HCT116 (cell line): ENCODE measurements around the gene COL5A1. TPM values are rescaled to one million over a fixed set of nuclear protein-coding genes. Genes with fewer than 3 reads are reported as not detected.

Source experiments
- ATAC-seq: fragments of 200-7000 bp; cut with Tn5 transposase; 2 replicates; pipeline ENCODE4 v1.9.1; 2020; ENCODE audit warnings: mild to moderate bottlenecking, moderate library complexity
- BruUV-seq: library from RNA; stranded (reverse); fragments of 400-500 nt; replicated peaks from 2 replicates; lab custom pipeline; 2021; lab: Mats Ljungman, UMichigan
- CTCF ChIA-PET: fragments of 300-600 bp; sonication (Branson Sonifier 250); formaldehyde crosslinking; loops from one replicate; lab custom pipeline; 2021; ENCODE audit warnings: antibody characterized with exemption; lab: Charles Lee
- POLR2A ChIA-PET: fragments of 300-600, 350-600 bp; sonication (Branson Sonifier 250); formaldehyde crosslinking; loops from one replicate; lab custom pipeline; 2021; ENCODE audit warnings: antibody characterized with exemption; lab: Charles Lee
- RAD21 ChIA-PET, 2 experiments: fragments of 300-600 bp; sonication (Branson Sonifier 250); formaldehyde crosslinking; loops; one replicate each; lab custom pipeline; 2023; ENCODE audit warnings: low total read pairs in 2 of 2; ENCODE audit not compliant: uncharacterized antibody in 2 of 2, unreplicated experiment in 2 of 2, low non-redundant PET in 1 of 2; lab: Charles Lee
- DNase-seq: peaks from one replicate; pipeline ENCODE4 v3.0.0-alpha.2; 2010; ENCODE audit warnings: low read depth, low spot score
- H2AFZ ChIP-seq: fragments of 200-600 bp; shearing (Covaris generic), sonication (generic); 2 replicates; pipeline ENCODE4 v1.6.1; 2017; ENCODE audit warnings: low read depth, mixed run types, mixed read lengths, antibody characterized with exemption, low read length; ENCODE audit not compliant: poor library complexity, severe bottlenecking
- H3K27ac ChIP-seq: 2 replicates; pipeline ENCODE4 v1.5.1; 2012; ENCODE audit warnings: low read depth, low read length
- H3K27me3 ChIP-seq: fragments of 200-600 bp; sonication (generic); 2 replicates; pipeline ENCODE4 v1.6.1; 2016; ENCODE audit warnings: mixed run types, low read length, mixed read lengths; ENCODE audit not compliant: insufficient read depth
- H3K36me3 ChIP-seq, 2 experiments: fragments of 200-500 bp in 1 of 2; fragments of 200-600 bp in 1 of 2; sonication (Bioruptor generic) in 1 of 2; sonication (generic) in 1 of 2; 2 replicates each; pipeline versions ENCODE4 v1.5.1 to v1.6.1; 2014 to 2016; ENCODE audit warnings: low read length in 2 of 2, inconsistent platforms in 1 of 2, mixed read lengths in 1 of 2, mixed run types in 1 of 2; ENCODE audit not compliant: insufficient read depth in 2 of 2, control insufficient read depth in 1 of 2
- H3K4me1 ChIP-seq, 2 experiments: fragments of 200-600 bp in 1 of 2; sonication (generic) in 1 of 2; 2 replicates each; pipeline versions ENCODE4 v1.5.1 to v1.6.1; 2012 to 2017; ENCODE audit warnings: low read length in 2 of 2, inconsistent platforms in 1 of 2, mild to moderate bottlenecking in 1 of 2, mixed read lengths in 1 of 2, mixed run types in 1 of 2, moderate library complexity in 1 of 2; ENCODE audit not compliant: insufficient read depth in 2 of 2, control insufficient read depth in 1 of 2
- H3K4me2 ChIP-seq: fragments of 200-600 bp; sonication (generic); 2 replicates; pipeline ENCODE4 v1.6.1; 2017; ENCODE audit warnings: mixed run types, low read length, mixed read lengths
- H3K4me3 ChIP-seq, 2 experiments: fragments of 200-600 bp in 1 of 2; sonication (generic) in 1 of 2; replicated peaks in 1 of 2; 2 replicates each; pipeline ENCODE4 v1.5.1; 2011 to 2016; ENCODE audit warnings: low read length in 2 of 2, control low read depth in 1 of 2, low read depth in 1 of 2, mild to moderate bottlenecking in 1 of 2, mixed read lengths in 1 of 2, mixed run types in 1 of 2
- H3K79me2 ChIP-seq: fragments of 200-600 bp; sonication (generic); 2 replicates; pipeline ENCODE4 v1.6.1; 2017; ENCODE audit warnings: mild to moderate bottlenecking, mixed run types, low read length, moderate library complexity, mixed read lengths; ENCODE audit not compliant: insufficient read depth
- H3K9ac ChIP-seq: fragments of 200-600 bp; sonication (generic); 2 replicates; pipeline ENCODE4 v1.6.1; 2016; ENCODE audit warnings: low read length, mixed read lengths
- H3K9me2 ChIP-seq: fragments of 200-600 bp; sonication (generic), shearing (Covaris generic); 2 replicates; pipeline ENCODE4 v1.6.1; 2017; ENCODE audit warnings: mixed run types, mild to moderate bottlenecking, moderate library complexity; ENCODE audit not compliant: insufficient read depth
- H3K9me3 ChIP-seq, 2 experiments: fragments of 200-500 bp in 1 of 2; fragments of 200-600 bp in 1 of 2; sonication (Bioruptor generic) in 1 of 2; sonication (generic) in 1 of 2; 2 replicates each; pipeline ENCODE4 v1.6.1; 2014 to 2017; ENCODE audit warnings: low read length in 2 of 2, mixed read lengths in 2 of 2, inconsistent platforms in 1 of 2, low read depth in 1 of 2, mild to moderate bottlenecking in 1 of 2, mixed run types in 1 of 2, moderate library complexity in 1 of 2; ENCODE audit not compliant: control insufficient read depth in 1 of 2, insufficient read depth in 1 of 2
- H4K20me1 ChIP-seq: fragments of 200-600 bp; sonication (generic), shearing (Covaris generic); 2 replicates; pipeline ENCODE4 v1.6.1; 2017; ENCODE audit warnings: mixed run types, mild to moderate bottlenecking, moderate library complexity; ENCODE audit not compliant: insufficient read depth
- JUND ChIP-seq: IDR thresholded peaks from 2 replicates; pipeline ENCODE4 v1.6.1; 2012
- POLR2A ChIP-seq: IDR thresholded peaks from 2 replicates; pipeline ENCODE4 v1.7.0; 2011; ENCODE audit warnings: borderline replicate concordance; ENCODE audit not compliant: insufficient read depth, insufficient read length; ENCODE audit errors: extremely low read depth
- POLR2AphosphoS5 ChIP-seq: IDR thresholded peaks from 2 replicates; pipeline ENCODE4 v1.6.1; 2011; ENCODE audit warnings: mild to moderate bottlenecking, low read depth, low read length, moderate library complexity
- YY1 ChIP-seq: IDR thresholded peaks from 2 replicates; pipeline ENCODE4 v1.6.1; 2011; ENCODE audit warnings: low read length, low read depth, moderate library complexity, mild to moderate bottlenecking; ENCODE audit not compliant: insufficient replicate concordance; ENCODE audit errors: extremely low read depth
- intact Hi-C: fragments of 100-400 bp; cut with micrococcal nuclease; formaldehyde crosslinking; loops from 2 replicates; pipeline ENCODE4 v1.10.0; 2022
- total RNA-seq: library from RNA; stranded (reverse); gene quantifications from one replicate; pipeline ENCODE4 v1.2.1, GENCODE V29; 2021; ENCODE audit not compliant: unreplicated experiment
- TF ChIP-seq, protein P1 (sequence below): IDR thresholded peaks from 2 replicates; pipeline ENCODE4 v1.6.1; 2011; ENCODE audit warnings: mild to moderate bottlenecking, low read length, moderate library complexity; ENCODE audit not compliant: insufficient replicate concordance; ENCODE audit errors: extremely low read depth
- TF ChIP-seq, protein P2 (sequence below): IDR thresholded peaks from 2 replicates; pipeline ENCODE4 v1.6.1; 2012
- TF ChIP-seq, protein P3 (sequence below): IDR thresholded peaks from 2 replicates; pipeline ENCODE4 v1.6.1; 2012; ENCODE audit warnings: low read depth
- TF ChIP-seq, protein P4 (sequence below), 3 experiments: fragments of 200-600 bp in 1 of 3; sonication (generic) in 1 of 3; IDR thresholded peaks in 2 of 3; conservative IDR thresholded peaks in 1 of 3; 2 replicates each; pipeline ENCODE4 v1.5.1; 2012 to 2017; ENCODE audit warnings: low read depth in 2 of 3, low read length in 2 of 3, antibody characterized with exemption in 1 of 3, borderline replicate concordance in 1 of 3, control low read depth in 1 of 3, mild to moderate bottlenecking in 1 of 3, mixed read lengths in 1 of 3, mixed run types in 1 of 3, moderate library complexity in 1 of 3; ENCODE audit not compliant: insufficient read depth in 1 of 3

The COL5A1 gene
- total RNA-seq, 1 experiment from 2014 or later: 0.30 TPM

DNA sequence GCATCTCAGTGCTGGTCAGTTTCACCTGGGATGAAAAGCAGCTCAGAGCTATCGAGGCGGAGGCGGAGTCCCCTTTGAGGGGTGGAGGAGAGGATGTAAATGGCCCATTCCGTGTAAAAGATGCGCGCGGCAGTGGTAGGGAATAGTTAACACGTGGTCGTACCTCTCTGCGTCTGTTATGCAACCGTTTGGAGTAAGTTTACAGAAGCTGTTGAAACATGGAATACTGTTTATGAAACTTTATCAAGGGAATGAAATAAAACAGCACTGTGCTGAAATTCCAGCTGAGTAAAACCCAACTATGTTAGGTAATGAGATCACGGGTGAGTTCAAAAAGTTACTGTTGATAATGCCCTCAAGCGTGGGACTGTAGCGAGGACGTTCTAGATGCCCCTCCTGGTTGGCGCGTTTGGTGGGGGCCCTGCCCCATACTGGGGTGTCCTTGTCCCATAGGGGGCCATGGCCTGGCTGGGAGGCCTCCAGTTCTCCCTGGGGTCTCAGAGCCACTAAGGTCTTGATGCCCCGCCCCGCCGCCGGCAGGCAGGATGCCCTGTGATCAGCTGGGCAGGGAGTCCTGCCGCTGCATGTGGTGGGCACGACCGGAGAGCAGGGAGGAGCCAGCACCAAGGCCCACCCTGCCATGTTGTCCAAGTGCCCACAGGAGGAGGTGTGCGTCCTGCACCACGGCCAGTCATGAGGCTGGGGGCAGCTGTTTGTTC, 90.9 kb downstream of the COL5A1 start:
- no peaks in the 10 kb centered on the region for H3K79me2 ChIP-seq
- H4K20me1 ChIP-seq: no peaks in the 10 kb centered on the region
- no peak for DNase-seq
- ChIA-PET CTCF (no interaction called here), RAD21 (no interaction called here), POLR2A (no interaction called here)
- H2AFZ ChIP-seq: no peak overlapping the region
- H3K4me3 ChIP-seq: no peak overlapping the region
- H3K36me3 ChIP-seq: no peaks in the 10 kb centered on the region
- no peaks in the 10 kb centered on the region for H3K9me2 ChIP-seq
- H3K9me3 ChIP-seq: no peaks in the 10 kb centered on the region
- peaks cover 0 to 4% of the 10 kb centered on the region in 2 experiments; a peak in 1 of 4 replicates for H3K4me1 ChIP-seq
- H3K27me3 ChIP-seq: no peaks in the 10 kb centered on the region
- intact Hi-C loops: no loop called here
- no peak overlapping the region for H3K4me2 ChIP-seq
- no peak overlapping the region for H3K9ac ChIP-seq
- no peak overlapping the region for H3K27ac ChIP-seq
- ATAC-seq: no peak
- no TSS peak for BruUV-seq
- TF ChIP-seq, protein P1, sequence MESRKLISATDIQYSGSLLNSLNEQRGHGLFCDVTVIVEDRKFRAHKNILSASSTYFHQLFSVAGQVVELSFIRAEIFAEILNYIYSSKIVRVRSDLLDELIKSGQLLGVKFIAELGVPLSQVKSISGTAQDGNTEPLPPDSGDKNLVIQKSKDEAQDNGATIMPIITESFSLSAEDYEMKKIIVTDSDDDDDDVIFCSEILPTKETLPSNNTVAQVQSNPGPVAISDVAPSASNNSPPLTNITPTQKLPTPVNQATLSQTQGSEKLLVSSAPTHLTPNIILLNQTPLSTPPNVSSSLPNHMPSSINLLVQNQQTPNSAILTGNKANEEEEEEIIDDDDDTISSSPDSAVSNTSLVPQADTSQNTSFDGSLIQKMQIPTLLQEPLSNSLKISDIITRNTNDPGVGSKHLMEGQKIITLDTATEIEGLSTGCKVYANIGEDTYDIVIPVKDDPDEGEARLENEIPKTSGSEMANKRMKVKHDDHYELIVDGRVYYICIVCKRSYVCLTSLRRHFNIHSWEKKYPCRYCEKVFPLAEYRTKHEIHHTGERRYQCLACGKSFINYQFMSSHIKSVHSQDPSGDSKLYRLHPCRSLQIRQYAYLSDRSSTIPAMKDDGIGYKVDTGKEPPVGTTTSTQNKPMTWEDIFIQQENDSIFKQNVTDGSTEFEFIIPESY: no peak
- TF ChIP-seq, protein P2, sequence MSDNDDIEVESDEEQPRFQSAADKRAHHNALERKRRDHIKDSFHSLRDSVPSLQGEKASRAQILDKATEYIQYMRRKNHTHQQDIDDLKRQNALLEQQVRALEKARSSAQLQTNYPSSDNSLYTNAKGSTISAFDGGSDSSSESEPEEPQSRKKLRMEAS: no peak
- TF ChIP-seq, protein P3, sequence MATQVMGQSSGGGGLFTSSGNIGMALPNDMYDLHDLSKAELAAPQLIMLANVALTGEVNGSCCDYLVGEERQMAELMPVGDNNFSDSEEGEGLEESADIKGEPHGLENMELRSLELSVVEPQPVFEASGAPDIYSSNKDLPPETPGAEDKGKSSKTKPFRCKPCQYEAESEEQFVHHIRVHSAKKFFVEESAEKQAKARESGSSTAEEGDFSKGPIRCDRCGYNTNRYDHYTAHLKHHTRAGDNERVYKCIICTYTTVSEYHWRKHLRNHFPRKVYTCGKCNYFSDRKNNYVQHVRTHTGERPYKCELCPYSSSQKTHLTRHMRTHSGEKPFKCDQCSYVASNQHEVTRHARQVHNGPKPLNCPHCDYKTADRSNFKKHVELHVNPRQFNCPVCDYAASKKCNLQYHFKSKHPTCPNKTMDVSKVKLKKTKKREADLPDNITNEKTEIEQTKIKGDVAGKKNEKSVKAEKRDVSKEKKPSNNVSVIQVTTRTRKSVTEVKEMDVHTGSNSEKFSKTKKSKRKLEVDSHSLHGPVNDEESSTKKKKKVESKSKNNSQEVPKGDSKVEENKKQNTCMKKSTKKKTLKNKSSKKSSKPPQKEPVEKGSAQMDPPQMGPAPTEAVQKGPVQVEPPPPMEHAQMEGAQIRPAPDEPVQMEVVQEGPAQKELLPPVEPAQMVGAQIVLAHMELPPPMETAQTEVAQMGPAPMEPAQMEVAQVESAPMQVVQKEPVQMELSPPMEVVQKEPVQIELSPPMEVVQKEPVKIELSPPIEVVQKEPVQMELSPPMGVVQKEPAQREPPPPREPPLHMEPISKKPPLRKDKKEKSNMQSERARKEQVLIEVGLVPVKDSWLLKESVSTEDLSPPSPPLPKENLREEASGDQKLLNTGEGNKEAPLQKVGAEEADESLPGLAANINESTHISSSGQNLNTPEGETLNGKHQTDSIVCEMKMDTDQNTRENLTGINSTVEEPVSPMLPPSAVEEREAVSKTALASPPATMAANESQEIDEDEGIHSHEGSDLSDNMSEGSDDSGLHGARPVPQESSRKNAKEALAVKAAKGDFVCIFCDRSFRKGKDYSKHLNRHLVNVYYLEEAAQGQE: no peak
- TF ChIP-seq JUND (no peak), YY1 (no peak), POLR2AphosphoS5 (no peak), POLR2A (no peak)
- TF ChIP-seq, protein P4, sequence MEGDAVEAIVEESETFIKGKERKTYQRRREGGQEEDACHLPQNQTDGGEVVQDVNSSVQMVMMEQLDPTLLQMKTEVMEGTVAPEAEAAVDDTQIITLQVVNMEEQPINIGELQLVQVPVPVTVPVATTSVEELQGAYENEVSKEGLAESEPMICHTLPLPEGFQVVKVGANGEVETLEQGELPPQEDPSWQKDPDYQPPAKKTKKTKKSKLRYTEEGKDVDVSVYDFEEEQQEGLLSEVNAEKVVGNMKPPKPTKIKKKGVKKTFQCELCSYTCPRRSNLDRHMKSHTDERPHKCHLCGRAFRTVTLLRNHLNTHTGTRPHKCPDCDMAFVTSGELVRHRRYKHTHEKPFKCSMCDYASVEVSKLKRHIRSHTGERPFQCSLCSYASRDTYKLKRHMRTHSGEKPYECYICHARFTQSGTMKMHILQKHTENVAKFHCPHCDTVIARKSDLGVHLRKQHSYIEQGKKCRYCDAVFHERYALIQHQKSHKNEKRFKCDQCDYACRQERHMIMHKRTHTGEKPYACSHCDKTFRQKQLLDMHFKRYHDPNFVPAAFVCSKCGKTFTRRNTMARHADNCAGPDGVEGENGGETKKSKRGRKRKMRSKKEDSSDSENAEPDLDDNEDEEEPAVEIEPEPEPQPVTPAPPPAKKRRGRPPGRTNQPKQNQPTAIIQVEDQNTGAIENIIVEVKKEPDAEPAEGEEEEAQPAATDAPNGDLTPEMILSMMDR (IDR thresholded peaks at IDR 0.05 in 2 of 3, conservative IDR thresholded peaks at IDR 0.05 in 1 of 3; ENCODE audit: borderline replicate concordance in 1 of 3, insufficient read depth in 1 of 3, low read depth in 2 of 3, low read length in 2 of 3): no peak
- TF ChIP-seq, all 23 proteins: peak for 0
